MM.1S (cell line): Measurements from ENCODE around the gene PPP1R7.

Experiments
- DNase-seq: peaks from one replicate; pipeline ENCODE4 v3.0.0-alpha.2; 2015
- H2AFZ ChIP-seq: fragments of 300-600 bp; sonication (generic); 2 replicates; pipeline ENCODE4 v1.6.0; 2016; ENCODE audit warnings: antibody characterized with exemption, low read length
- H3F3A ChIP-seq: fragments of 300-600 bp; sonication (generic); 2 replicates; pipeline ENCODE4 v1.6.1; 2016; ENCODE audit warnings: mild to moderate bottlenecking, antibody characterized with exemption, low read length, moderate library complexity, mixed read lengths; ENCODE audit not compliant: insufficient read depth
- H3K27ac ChIP-seq: fragments of 300-600 bp; sonication (generic); 2 replicates; pipeline ENCODE4 v1.5.1; 2016; ENCODE audit warnings: mild to moderate bottlenecking, low read length
- H3K27me3 ChIP-seq: fragments of 300-600 bp; sonication (generic); replicated peaks from 2 replicates; pipeline ENCODE4 v1.6.0; 2016; ENCODE audit warnings: low read length; ENCODE audit not compliant: insufficient read depth
- H3K36me3 ChIP-seq: fragments of 300-600 bp; sonication (generic); replicated peaks from 2 replicates; pipeline ENCODE4 v1.6.1; 2016; ENCODE audit warnings: mild to moderate bottlenecking, low read length, mixed read lengths; ENCODE audit not compliant: insufficient read depth
- H3K4me1 ChIP-seq: fragments of 300-600 bp; sonication (generic); 2 replicates; pipeline ENCODE4 v1.6.1; 2016; ENCODE audit warnings: low read length, mixed read lengths
- H3K4me2 ChIP-seq: fragments of 300-600 bp; sonication (generic); 2 replicates; pipeline ENCODE4 v1.6.0; 2016; ENCODE audit warnings: low read depth, low read length
- H3K4me3 ChIP-seq: fragments of 300-600 bp; sonication (generic); 2 replicates; pipeline ENCODE4 v1.5.1; 2016; ENCODE audit warnings: low read length, mixed read lengths
- H3K79me2 ChIP-seq: fragments of 300-600 bp; sonication (generic); 2 replicates; pipeline ENCODE4 v1.6.1; 2016; ENCODE audit warnings: mixed run types, low read length, mixed read lengths
- H3K9ac ChIP-seq: fragments of 300-600 bp; sonication (generic); 2 replicates; pipeline ENCODE4 v1.6.1; 2016; ENCODE audit warnings: low read length, mixed read lengths
- H3K9me2 ChIP-seq: fragments of 300-600 bp; sonication (generic); replicated peaks from 2 replicates; pipeline ENCODE4 v1.6.1; 2016; ENCODE audit warnings: mild to moderate bottlenecking, low read length, mixed read lengths; ENCODE audit not compliant: insufficient read depth
- H3K9me3 ChIP-seq: fragments of 300-600 bp; sonication (generic); replicated peaks from 2 replicates; pipeline ENCODE4 v1.6.1; 2016; ENCODE audit warnings: mild to moderate bottlenecking, low read length, mixed read lengths; ENCODE audit not compliant: insufficient read depth
- H4K20me1 ChIP-seq: fragments of 300-600 bp; sonication (generic); 2 replicates; pipeline ENCODE4 v1.6.1; 2016; ENCODE audit warnings: mild to moderate bottlenecking, low read length, moderate library complexity, mixed read lengths; ENCODE audit not compliant: insufficient read depth
- EZH2 ChIP-seq: fragments of 300-600 bp; sonication (generic); optimal IDR thresholded peaks from 2 replicates; pipeline ENCODE3; 2017; ENCODE audit warnings: low read depth, mild to moderate bottlenecking, antibody characterized with exemption, low read length, mixed read lengths
- EZH2phosphoT487 ChIP-seq: fragments of 300-600 bp; sonication (generic); IDR thresholded peaks from 2 replicates; pipeline ENCODE4 v1.6.1; 2018; ENCODE audit warnings: antibody characterized with exemption, low read length
- TF ChIP-seq, protein P1 (sequence below): fragments of 300-600 bp; sonication (generic); IDR thresholded peaks from 2 replicates; pipeline ENCODE4 v1.5.1; 2016; ENCODE audit warnings: antibody characterized with exemption, low read length, mixed read lengths

PPP1R7 gene

DNA sequence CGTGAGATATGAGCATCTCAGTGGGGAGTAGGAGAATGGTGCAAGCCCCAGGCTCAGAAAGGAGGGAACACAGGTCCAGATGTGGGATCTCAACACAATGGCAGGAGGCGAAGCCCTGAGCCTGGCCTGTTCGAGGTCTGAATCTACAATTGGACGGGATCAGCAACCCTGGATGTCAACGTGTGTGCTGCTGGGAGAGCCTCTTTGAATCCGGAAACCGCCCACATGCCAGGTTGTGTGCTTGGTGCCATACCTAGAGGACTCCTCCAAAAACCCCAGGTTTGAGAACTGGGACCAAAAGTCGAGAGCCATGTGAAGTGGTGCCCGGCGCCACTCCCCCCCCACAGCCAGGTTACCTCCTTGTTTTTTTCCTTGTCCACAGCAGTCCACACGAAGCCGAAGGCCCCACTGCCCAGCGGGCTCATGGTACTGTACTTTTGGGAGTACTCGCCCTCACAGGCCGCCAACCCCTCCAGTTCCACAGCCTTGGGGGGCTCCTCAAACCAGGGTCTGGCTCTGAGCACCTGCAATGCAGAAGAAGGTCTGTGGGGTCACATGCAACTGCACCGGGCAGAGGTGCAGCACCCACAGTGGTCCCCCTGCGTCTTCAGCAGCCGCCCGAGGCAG, 27.8 kb upstream of the PPP1R7 start:
- Histone ChIP-seq H3K9me2 (no peaks in the 10 kb centered on the region), H3K36me3 (no peaks in the 10 kb centered on the region), H3K27ac (no peak overlapping the region), H3K9ac (no peak overlapping the region), H2AFZ (no peak overlapping the region), H3K4me3 (no peak overlapping the region), H3K79me2 (no peaks in the 10 kb centered on the region), H3K27me3 (no peaks in the 10 kb centered on the region), H4K20me1 (no peaks in the 10 kb centered on the region), H3K4me2 (no peak overlapping the region), H3F3A (no peaks in the 10 kb centered on the region), H3K4me1 (no peaks in the 10 kb centered on the region), H3K9me3 (no peaks in the 10 kb centered on the region)
- DNase-seq: no peak
- TF ChIP-seq, protein P1, sequence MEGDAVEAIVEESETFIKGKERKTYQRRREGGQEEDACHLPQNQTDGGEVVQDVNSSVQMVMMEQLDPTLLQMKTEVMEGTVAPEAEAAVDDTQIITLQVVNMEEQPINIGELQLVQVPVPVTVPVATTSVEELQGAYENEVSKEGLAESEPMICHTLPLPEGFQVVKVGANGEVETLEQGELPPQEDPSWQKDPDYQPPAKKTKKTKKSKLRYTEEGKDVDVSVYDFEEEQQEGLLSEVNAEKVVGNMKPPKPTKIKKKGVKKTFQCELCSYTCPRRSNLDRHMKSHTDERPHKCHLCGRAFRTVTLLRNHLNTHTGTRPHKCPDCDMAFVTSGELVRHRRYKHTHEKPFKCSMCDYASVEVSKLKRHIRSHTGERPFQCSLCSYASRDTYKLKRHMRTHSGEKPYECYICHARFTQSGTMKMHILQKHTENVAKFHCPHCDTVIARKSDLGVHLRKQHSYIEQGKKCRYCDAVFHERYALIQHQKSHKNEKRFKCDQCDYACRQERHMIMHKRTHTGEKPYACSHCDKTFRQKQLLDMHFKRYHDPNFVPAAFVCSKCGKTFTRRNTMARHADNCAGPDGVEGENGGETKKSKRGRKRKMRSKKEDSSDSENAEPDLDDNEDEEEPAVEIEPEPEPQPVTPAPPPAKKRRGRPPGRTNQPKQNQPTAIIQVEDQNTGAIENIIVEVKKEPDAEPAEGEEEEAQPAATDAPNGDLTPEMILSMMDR: no peak

DNA sequence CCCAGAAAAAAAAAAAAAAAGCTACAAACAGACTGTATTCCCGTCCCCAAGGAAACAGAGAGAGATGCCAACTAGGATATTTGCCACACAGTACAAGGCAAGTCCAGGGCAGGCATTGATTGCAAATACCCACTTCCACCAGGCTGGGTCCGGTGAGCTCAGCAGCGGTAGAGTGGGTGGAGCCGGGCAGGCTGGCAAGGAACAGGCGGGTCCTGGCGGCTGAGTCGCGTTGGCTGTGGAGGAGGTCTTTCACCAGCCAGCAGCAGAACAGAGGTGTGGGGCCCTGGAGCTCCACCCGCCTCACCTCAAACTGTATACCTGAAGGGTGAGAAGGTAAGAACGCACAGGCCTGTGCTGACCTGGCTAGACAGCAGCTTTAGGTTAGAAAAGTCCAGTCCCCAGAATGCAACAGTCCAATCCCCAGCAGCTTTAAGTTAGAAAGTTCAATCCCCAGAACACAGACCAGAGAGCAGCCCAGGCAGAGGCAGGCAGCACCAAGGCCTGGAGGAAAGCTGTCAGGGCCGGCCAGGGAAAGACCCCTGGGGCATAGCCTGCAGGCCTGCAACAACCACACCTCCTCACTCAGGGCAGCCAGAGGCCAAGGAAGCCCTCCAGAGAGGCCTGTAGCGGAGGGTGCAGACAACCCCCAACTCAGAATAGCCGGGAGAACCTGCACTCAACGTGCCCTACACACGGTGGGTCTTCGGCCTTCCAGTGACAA, 26.3 kb upstream of the PPP1R7 start:
- Histone ChIP-seq H3K4me2 (no peak overlapping the region), H2AFZ (no peak overlapping the region), H3F3A (no peaks in the 10 kb centered on the region), H3K79me2 (no peaks in the 10 kb centered on the region), H3K4me3 (no peak overlapping the region), H3K9ac (no peak overlapping the region), H3K27me3 (no peaks in the 10 kb centered on the region), H3K9me3 (no peaks in the 10 kb centered on the region), H3K9me2 (no peaks in the 10 kb centered on the region), H4K20me1 (no peaks in the 10 kb centered on the region), H3K36me3 (no peaks in the 10 kb centered on the region), H3K4me1 (no peaks in the 10 kb centered on the region), H3K27ac (no peak overlapping the region)
- no peak for DNase-seq
- TF ChIP-seq EZH2phosphoT487: no peak
- TF ChIP-seq, protein P1: no peak
- no peak for TF ChIP-seq EZH2

DNA sequence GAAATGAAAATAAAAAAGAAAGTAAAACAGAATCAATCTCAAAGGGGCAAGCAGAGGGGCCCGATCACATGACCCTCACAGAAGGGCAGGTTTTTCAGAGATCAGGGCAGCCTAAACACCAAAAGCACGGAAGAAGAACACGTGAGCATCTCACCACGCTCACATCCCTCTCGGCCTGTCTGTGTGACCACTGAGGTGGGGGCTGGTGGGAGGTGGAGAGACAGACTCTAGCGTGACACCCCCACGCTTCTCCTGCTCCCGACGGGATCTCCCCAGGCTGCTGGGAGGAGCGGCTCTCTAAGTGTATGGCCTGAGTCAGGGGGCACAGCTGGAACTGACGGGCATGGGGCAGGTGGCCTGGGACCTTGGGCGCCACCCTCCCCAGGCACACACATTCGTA, 24.6 kb upstream of the PPP1R7 start:
- Histone ChIP-seq H3K4me1 (no peaks in the 10 kb centered on the region), H3K9me2 (no peaks in the 10 kb centered on the region), H3K4me3 (no peak overlapping the region), H3K9ac (no peak overlapping the region), H3K36me3 (no peaks in the 10 kb centered on the region), H3K27me3 (no peaks in the 10 kb centered on the region), H3K27ac (no peak overlapping the region), H2AFZ (no peak overlapping the region), H4K20me1 (no peaks in the 10 kb centered on the region), H3F3A (no peaks in the 10 kb centered on the region), H3K4me2 (no peak overlapping the region), H3K79me2 (no peaks in the 10 kb centered on the region), H3K9me3 (no peaks in the 10 kb centered on the region)
- TF ChIP-seq EZH2phosphoT487 (no peak), EZH2 (no peak)
- TF ChIP-seq, protein P1: no peak
- no peak for DNase-seq
